GF-D8 (cell line): ENCODE results near the gene DIPK1B.

Experiments used
- DNase-seq: peaks from one replicate; lab custom pipeline; 2025; lab: John Stamatoyannopoulos, UW

The DIPK1B gene

GRCh38 chr9:136769710-136770191 is 57.4 kb downstream of the DIPK1B start:
- no peak for DNase-seq

GRCh38 chr9:136771907-136772415 is 59.6 kb downstream of the DIPK1B start:
- DNase-seq = no peak

GRCh38 chr9:136773386-136774044 is 61.1 kb downstream of the DIPK1B start:
- no peak for DNase-seq
